ENCODE measurements around the gene RASA4.
"Not testable (repeated sequence)": the region's sequence is repeated elsewhere in the genome, so short reads cannot be mapped to it uniquely, and the experiment has no call there.

Gene RASA4

GRCh38 chr7:102616507-102617125 is at the start of gene RASA4:
Gene RASA4 (minus strand): TSS chr7:102616756. CDS start chr7:102616689, 67 bp downstream.
- not testable (repeated sequence) for DNase-seq

GRCh38 chr7:102664765-102665164 is 48.2 kb upstream of the RASA4 start:
- DNase-seq = not testable (repeated sequence)

GRCh38 chr7:102649924-102650323 is 33.4 kb upstream of the RASA4 start, which contains the start of gene SPDYE2B:
Gene SPDYE2B (plus strand): TSS chr7:102650319. CDS start chr7:102652349, 2,030 bp downstream.
- not testable (repeated sequence) for DNase-seq

- DNase-seq = not testable (repeated sequence)
Observed at GRCh38 chr7:102647813-102648212, 31.3 kb upstream of the RASA4 start.

- DNase-seq = not testable (repeated sequence)
Observed at GRCh38 chr7:102643404-102643803, 26.8 kb upstream of the RASA4 start.

- not testable (repeated sequence) for DNase-seq
Observed at GRCh38 chr7:102642691-102643090, 26.1 kb upstream of the RASA4 start, which contains the start of gene UPK3BL1. Gene UPK3BL1 (minus strand): TSS chr7:102642791. CDS start chr7:102642741, 50 bp downstream.

- DNase-seq = not testable (repeated sequence)
Observed at GRCh38 chr7:102638848-102639247, 22.3 kb upstream of the RASA4 start.

GRCh38 chr7:102636956-102637355 is 20.4 kb upstream of the RASA4 start:
- DNase-seq = not testable (repeated sequence)

- not testable (repeated sequence) for DNase-seq
Observed at GRCh38 chr7:102635354-102635753, 18.8 kb upstream of the RASA4 start.

- not testable (repeated sequence) for DNase-seq
Observed at GRCh38 chr7:102634299-102634698, 17.7 kb upstream of the RASA4 start.

GRCh38 chr7:102630622-102631021 is 14.1 kb upstream of the RASA4 start:
- DNase-seq = not testable (repeated sequence)

GRCh38 chr7:102627271-102627904 is 10.8 kb upstream of the RASA4 start:
- not testable (repeated sequence) for DNase-seq

GRCh38 chr7:102618122-102618521 is 1.6 kb upstream of the RASA4 start:
- DNase-seq = not testable (repeated sequence)

GRCh38 chr7:102615930-102616329 is 626 bp downstream of the RASA4 start:
- DNase-seq = not testable (repeated sequence)

GRCh38 chr7:102614873-102615272 is 1.7 kb downstream of the RASA4 start:
- not testable (repeated sequence) for DNase-seq

- not testable (repeated sequence) for DNase-seq
Observed at GRCh38 chr7:102614346-102614697, 2.2 kb downstream of the RASA4 start.

- DNase-seq = not testable (repeated sequence)
Observed at GRCh38 chr7:102613575-102614345, 2.8 kb downstream of the RASA4 start.

- not testable (repeated sequence) for DNase-seq
Observed at GRCh38 chr7:102611675-102612325, 4.8 kb downstream of the RASA4 start.

GRCh38 chr7:102611013-102611674 is 5.4 kb downstream of the RASA4 start:
- not testable (repeated sequence) for DNase-seq

GRCh38 chr7:102610441-102610840 is 6.1 kb downstream of the RASA4 start:
- DNase-seq = not testable (repeated sequence)

- not testable (repeated sequence) for DNase-seq
Observed at GRCh38 chr7:102609734-102610133, 6.8 kb downstream of the RASA4 start.

GRCh38 chr7:102606848-102607247 is 9.7 kb downstream of the RASA4 start:
- not testable (repeated sequence) for DNase-seq
